GM10847 (cell line): ENCODE measurements around the gene PDE3B.

Experiments used
- POLR2A ChIP-seq: IDR thresholded peaks from 2 replicates; pipeline ENCODE4 v1.6.1; 2011; ENCODE audit not compliant: insufficient read length; ENCODE audit errors: extremely low read depth

Gene PDE3B

DNA sequence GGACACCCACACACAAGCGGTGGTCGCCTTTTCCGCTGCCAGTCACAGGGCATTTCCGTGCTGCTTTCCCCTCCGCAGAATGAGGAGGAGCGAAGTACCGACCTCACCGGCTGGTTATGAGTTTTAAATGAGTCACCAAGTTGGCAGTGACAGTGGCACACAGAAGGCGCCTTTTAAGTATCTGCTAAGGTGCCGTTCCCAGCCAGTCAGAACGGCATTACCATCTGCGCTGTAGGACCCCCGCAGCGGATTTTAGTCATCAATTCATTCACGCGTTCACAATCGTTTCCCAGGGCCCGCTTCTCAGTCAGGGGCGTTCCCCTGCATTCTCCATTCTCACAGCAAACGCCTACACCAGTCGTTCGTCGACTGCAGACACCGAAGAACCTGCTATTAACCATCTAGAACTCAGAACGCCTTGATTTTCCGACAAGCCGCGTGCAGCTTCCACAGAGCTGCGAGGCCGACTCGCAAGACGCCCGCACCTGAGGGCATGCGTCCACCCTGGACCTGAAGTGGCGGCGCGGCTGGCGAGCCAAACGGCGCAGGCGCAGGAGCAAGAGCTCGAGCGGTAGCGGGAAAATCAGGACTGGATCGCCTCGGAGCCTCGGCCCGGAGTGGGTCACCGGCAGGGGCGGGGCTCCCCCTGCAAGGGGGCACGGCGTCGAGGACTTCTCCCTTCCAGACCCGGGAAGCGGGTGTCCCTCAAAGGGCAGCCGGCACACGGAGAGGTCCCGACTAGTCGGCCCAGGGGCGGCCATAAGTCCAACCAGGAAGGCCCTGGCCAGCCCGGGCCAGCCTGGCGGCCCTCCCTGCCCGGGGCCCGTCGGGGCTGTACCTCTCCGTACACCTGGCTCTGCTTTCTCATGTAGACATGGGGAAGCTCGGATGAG, 247.8 kb downstream of the PDE3B start:
- peak; percentile 89 for TF ChIP-seq POLR2A

DNA sequence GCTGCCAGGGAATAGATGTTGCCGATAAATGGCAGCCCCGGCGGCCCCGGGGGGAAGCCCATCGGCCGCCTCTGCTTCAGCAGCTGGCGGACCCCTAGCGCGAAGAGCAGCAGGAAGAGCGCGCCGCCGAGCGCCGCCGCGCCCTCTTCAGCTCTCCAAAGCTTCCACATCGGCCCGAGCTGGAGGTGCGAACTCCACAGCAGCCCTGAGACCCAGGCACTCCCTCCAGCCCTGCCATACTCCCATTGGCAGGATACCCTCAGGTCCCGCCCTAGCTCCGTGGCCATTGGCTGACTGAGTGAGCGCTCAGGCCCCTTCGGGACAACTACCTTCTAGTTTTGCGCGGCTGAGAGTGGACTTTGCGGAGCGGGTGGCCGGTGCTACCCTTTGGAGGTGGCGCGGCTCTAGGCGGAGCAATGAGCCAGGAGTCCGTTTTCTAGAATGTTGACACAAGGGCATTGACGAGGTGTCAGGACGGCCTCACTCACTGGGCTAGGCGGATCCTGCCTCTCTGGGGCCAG, 248.5 kb downstream of the PDE3B start, which contains the start of gene CYP2R1:
Gene CYP2R1, minus strand, starts transcription at position 196 of the 521 bp plus-strand sequence. Its CDS starts 26 bp downstream, at position 170.
- no peak for TF ChIP-seq POLR2A

DNA sequence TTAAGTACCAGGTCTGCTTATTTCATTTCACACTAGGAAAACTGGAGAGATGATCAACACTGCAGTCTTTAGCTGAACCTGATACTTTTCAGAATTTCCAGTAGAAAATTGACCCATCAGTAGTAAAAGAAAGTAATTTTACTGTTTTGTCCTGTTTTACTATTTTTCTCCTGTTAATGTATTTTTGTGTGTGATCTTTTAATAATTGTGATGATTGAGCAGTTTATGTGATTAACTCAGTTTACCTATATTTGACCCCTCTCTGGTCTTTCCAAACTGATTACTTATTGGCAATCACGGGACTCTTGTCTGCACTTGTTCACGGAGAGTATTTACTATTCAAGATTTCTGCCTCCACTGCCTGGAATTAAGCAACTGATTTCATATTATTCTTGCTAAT, 249.0 kb downstream of the PDE3B start:
- TF ChIP-seq POLR2A = no peak

DNA sequence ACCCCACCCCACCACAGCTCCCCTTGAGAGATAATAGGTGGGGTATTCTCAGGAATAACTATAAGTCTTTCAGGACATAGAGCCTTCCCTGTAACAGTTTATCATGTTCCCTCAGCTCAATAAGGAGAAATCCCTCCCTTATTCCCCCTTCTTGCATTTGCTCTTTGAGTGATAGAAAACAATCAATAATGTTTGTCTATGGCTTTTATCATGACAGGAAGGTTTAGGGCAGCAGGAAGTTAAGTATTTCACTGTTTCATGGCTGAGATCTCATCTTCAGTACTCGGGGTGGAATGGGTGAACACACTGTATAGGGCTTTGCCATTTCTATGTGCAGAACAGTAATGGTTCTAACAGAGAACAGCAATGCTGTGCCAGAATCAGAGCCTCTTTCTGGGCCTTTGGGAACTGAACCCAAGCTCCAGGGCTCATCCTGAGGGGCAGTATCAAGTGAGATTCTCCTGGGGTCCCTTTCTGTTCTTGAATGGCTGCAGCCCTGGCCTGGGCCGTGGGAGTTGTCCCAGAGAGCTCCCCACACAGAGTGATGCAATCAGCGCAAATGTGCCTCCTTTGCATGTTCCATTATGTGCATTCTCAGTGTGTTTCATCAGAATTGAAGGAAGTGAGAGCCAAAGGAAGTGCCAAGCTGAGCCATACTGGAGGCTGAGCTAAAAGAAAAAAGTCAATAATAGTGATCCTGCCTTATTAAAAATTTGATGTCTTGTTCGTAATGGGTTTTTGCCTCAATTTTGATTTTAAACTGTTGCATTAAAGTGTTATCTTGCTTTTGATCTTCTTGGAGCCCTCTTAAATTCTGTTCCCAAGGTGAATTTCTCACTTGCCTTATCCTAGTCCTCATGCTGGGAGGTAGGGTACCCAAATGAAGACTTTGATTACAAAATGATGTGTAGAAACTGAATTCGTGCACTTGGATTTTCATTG, 251.3 kb downstream of the PDE3B start:
- no peak for TF ChIP-seq POLR2A

DNA sequence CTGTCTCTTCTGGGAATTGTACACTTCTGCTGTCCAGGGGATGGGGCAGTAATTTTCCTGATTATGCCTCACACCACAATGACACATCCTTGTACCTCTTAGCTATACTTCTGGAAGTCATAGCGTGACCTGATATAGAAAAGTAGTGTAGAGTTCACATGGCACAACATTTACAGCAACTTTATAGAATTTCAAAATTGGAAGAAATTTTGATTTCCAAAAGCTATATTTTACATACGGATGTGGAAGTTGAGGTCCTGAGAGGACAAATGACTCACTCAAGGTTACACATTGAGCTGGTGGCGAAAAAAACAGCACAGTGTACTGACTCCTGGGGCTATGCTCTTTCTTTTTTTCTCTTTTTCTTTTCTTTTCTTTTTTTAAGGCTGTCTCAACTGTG, 254.8 kb downstream of the PDE3B start:
- TF ChIP-seq POLR2A = no peak

DNA sequence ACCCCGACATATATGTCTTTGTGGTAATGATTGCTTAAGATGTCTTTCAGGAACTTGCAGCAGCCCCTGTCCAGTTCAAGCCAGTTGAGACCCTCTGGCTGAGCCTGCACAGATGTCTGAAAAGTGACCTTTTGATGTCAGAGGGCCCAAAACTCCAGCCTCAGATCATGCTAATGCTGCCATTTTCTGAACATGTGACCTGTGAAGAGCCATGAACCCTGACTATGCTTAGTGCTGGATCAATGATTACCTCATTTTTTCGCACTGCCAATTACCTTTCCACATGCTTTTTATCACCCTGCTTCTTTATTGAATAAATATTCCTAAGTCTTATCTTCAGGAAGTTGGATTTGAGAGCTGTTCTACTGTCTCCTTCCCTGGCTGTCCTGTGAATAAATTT, 255.3 kb downstream of the PDE3B start:
- no peak for TF ChIP-seq POLR2A

DNA sequence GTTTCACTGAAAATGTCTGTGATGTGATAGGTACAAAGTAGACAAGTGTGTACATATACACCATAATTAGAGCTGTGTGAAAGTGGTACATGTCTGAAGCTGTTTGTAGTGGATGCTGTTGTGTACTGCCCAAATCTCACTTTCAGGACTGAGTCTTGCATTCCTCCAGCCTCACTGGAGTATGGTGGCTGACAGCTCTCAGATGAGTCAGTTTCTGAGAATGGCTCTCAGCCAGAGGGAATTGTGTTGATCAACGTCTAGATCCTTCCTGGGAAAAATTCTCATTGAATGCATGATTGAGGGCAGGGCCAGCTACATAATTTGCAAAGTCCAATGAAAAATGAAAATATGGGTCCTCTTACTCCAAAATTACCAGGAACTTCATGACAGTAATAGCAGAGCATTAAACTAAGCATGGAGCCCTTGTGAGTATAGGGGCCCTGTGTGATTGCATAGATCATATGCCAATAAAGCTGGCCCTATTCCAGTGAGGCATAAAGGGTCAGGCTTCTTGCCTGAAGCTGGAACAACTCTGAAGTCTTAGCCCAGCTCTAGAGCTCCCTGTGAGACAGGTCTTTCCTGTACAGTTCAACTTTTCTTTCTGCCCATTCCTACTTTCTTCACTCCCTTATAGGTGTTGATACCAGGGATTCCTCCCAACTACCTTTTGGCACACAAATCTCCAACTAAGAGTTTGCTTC, 259.2 kb downstream of the PDE3B start:
- TF ChIP-seq POLR2A = no peak

DNA sequence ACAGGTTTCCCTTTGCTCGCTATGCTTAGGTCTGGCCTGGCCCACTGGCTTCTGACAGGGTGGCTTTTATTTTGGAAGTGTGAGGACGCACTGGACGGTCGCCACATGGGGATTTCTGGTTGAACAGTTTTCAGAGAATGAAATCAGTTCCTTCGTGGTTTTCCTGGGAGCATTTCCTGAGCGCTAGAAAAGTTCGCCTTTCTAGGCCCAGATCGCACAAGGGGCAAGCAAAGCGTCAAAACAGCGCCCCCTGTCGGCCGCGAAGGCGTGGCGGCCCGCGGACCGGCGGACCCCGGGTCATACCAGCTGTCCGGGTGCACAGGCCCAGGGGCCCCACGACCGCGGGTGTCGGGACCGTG, 261.1 kb downstream of the PDE3B start:
- no peak for TF ChIP-seq POLR2A

DNA sequence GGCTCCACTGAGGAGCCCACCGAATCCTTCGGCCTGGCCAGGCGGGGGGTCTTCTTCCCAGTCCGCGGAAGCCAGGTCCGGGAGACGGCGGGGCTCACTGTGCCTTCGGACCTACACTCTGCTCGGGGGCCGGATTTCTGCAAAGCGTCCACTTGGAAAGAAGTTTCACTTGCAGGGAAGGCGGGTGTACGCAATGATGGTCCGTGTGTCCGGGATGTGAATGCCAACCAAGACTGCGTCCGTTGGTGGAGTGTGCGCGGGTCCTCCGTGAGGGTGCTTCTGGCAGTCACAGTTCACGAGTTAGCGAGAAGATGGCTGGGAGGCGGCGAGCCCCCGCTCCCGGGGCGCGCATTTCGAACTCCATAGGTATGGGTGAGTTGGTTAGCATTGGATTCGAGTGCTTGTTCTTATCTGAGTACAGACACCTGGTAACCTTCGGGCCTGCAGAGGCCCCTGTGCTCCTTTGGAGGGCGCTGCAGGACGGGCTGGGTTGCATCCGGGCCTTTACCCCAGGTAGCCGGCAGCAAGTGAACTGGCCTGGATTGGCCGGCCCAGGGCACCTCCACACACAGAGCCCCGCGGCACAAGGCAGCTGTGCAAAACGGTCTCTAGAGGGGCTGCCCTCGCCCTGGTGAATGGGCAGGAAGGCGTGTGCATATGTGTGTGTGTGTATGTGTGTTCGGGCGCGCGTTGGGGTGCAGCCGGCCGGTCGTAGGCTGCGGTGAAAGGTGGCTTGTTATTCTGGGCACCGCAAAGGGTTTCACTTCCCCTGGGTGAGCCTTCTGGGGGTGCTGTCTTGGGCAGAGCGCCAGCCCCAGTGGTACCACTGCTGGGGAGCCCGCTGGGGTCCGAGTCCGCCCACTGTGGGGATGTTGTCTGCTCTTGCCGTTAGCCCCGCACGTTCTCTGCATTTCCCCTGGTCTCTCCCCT, 261.8 kb downstream of the PDE3B start:
- TF ChIP-seq POLR2A = no peak

DNA sequence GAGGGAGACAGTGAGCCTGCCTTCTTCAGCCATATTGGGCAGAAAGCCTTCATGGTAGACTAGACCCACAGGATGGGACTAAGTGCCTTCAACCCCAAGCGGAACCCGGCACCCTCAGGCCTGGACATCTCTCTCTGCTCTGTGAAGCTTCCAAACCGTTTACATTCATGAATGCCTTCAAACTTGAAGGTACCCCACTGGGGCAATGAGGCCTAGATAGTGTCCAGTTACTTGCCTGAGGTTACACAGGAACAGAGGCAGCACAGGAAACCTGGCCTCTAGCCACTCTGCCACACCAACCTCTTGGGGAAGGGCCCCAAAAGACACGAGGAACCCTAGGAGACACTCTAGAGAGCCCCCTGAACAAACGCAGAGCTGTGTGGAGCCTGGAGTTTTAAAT, 263.0 kb downstream of the PDE3B start:
- TF ChIP-seq POLR2A = no peak

DNA sequence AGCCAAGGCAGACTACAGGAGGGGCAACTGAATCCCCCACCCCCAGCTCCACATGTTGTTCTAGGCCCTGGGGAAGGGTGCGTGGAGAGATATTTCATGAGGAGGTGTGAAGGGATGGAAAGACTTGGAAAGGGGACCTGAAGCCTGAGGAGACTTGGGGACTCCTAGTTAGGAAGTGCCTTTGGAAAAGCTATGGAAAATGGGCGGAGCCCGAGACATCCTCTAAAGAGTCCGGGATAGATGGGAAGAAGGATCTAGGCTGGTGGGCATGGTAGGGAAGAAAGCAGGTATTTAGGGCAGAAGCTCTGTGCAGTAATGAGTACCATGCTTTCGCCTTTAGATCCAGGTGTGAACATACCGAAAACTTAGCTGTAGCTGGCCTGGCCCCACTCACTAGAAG, 263.4 kb downstream of the PDE3B start:
- TF ChIP-seq POLR2A = no peak

DNA sequence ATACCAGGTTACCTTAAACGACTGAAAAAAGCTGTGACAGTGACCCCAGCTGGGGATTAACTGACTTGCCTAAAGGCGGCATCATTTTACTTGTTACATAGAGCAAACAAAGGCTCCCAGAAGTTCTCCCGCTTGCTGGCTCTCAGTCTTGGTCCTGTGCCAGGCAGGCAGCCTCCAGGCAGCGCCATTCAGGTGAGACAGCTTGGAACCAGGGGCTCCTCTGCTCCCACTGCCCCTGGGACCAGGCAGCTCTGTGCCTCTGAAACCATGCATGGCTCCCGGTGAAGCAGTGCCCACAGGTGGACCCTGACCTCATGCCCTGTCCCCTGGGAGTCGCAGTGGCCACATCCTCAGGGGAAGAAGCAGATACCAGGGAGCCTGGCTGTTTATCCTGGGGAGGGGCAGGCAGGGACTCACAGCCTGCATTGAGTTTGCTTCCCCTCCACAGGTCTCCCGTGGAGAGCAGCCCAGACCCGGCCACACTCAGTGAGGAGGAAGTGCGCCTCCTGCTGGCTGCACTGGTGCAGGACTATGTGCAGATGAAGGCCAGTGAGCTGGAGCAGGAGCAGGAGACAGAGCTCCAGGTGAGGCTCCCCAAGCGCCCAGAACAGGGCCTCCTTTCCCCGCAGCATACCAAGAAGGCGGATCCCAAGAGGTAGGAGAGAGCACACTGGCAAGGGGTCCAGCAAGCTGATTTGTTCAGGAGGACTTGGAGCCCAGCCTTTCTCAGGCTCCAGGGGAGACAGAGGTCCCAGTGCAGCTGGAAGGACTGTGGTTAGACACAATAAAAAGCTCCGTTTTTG, 264.0 kb downstream of the PDE3B start:
- no peak for TF ChIP-seq POLR2A

DNA sequence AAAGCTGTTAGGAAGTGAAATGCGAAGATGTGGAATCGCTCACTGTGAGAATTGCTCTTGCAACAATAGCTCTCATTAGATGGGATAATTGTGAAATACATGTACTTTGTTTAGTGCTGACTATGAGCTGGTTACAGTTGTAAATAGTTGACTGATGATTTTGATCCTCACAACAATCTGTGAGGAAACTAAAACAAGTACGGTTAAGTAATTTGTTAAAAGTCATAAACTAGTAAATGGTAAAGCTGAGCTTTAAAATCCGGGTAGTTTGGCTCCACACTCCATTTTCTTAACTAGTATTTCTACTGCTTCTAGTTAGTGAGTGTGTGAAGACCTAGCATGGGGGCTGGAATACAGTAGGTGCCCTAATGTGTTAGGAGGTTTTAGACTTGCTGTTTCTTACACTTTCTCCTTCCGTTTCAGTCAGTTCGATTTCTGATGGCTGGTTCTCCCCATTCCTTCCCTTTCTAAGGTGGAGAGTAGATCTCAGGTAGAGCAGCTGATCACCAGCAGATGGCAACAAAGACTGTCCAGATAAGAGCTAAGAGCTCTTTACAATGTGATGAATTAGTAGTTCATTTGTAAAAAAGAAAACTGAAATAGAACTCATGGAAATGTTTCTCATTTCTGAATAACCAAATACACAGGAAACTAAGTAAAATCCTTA, 264.7 kb downstream of the PDE3B start:
- TF ChIP-seq POLR2A = no peak
